Activated CD4-positive, CD25-positive, alpha-beta regulatory T cell treated with anti-CD3 and anti-CD28 coated beads, Interleukin-2, amount 50 U/mL, for 16 hours (primary cell): ENCODE measurements around the gene HLCS.

Experiments used
- DNase-seq: peaks from one replicate; pipeline ENCODE4 v3.0.0-alpha.2; 2020; ENCODE audit warnings: low read depth, low spot score

Gene HLCS

DNA sequence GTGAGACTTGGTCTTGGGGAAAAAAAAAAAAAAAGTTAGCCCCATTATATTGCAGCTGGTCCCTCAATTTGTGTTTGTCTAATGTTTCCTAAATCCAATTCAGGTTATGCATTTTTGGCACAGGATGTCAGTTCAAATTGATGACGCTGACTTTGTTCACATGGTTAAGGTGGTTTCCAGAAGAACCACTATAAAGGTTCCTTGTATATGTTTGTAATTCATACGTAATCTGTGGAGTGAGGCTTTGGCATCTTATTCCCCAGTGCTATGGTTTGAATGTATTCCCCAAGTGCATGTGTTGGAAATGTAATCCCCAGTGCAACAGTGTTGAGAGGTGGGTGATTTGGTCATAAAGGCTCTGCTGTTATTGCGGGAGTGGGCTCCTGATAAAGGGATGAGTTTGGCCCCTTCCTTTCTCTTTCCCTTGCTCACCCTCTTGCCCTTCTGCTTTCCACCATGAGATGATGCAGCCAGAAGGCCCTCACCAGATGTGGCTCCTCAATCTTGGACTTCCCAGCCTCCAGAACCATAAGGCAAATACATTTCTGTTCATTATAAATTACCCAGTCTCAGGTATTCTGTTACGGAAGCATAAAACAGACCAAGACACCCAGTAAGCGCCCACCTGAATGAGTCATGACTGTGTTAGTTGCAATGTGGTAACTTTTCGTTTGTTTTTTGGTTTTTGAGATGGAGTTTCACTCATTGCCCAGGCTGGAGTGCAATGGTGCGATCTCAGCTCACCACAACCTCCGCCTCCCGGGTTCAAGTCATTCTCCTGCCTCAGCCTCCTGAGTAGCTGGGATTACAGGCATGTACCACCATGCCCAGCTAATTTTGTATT, 19.5 kb upstream of the HLCS start:
- DNase-seq: no peak

DNA sequence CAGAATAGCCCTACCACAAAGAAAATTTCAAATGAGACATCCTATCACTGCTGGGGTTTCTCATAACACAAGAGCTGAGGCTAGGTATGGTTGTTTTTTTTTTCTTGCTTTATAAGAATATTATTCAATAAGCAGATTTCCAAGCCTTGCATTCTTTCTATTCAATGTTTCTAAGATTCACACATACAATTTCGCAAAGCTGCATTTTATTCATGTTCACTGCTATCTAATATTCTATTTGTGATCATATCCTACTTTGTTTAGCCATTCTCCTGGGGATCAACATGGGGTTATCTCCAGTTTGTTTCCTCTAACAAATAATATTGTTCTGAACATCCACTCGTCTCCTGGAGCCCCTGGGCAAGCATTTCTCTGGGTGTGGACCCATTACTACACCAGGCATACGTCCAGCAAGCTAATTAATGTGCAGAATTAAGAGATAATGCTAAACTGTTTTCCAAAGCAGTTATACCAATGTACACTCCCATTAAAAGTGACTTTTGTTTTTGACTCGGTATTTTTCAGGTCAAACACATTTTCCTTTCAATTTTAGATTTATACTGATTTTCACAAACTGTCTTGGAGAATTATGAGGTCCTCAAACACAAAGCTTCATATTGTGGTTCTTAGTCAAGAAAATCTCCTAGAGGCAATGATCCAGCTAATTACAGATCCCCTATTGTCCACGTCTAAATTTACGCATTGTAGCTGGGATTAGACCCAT, 15.7 kb upstream of the HLCS start:
- DNase-seq: no peak

DNA sequence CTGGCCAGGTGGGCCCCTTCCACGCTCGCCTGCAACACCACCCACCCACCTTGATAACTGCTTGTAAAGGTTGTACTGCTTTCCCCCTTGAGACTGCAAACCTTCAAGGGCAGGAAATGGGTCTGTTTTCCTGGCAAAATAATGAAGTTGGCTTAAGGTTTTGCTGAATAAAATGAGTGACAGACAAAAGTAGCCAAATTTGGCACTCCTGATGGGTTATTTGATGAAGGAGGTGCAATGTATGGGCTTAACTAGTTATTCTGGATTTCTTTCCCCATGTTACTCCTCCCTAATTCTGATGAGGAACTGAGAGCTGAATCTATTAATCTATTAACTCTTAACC, 14.6 kb upstream of the HLCS start:
- no peak for DNase-seq

DNA sequence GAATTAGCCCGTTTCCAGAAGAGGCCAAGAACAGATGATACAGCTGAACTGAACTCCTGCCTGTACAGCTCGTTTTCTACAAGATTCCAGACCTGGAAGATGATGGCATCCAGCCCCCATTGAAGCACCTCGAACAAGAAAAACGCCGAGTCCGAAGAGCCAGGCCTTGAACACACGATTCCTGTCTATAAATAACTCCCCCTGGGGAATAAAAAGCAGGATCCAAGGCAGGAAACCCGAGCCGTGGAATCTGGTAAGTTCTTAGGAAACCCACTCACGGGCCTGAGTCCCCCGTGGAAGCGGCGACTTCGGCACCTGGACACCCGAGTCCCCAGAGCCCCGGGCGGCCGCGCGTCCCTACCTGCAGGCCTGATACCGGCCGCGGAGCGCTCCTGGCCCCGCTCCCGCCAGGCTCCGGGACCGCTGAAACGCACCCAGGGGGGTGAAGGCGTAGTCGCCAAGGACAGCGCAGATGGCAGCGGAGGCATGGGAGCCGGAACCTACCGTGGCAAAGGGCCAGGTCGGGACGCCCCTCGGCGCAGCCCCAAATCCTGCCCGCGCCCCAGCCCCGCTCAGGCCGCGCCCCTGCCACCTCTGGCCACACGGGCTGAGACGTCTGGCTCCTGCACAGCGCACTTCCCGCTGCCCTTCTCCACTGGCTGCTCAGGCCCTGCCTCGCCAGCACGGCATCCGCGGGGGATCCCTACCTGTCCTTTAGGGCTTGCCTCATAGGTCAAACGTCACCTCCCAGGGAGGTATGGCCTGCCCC, 14.0 kb upstream of the HLCS start:
- no peak for DNase-seq

DNA sequence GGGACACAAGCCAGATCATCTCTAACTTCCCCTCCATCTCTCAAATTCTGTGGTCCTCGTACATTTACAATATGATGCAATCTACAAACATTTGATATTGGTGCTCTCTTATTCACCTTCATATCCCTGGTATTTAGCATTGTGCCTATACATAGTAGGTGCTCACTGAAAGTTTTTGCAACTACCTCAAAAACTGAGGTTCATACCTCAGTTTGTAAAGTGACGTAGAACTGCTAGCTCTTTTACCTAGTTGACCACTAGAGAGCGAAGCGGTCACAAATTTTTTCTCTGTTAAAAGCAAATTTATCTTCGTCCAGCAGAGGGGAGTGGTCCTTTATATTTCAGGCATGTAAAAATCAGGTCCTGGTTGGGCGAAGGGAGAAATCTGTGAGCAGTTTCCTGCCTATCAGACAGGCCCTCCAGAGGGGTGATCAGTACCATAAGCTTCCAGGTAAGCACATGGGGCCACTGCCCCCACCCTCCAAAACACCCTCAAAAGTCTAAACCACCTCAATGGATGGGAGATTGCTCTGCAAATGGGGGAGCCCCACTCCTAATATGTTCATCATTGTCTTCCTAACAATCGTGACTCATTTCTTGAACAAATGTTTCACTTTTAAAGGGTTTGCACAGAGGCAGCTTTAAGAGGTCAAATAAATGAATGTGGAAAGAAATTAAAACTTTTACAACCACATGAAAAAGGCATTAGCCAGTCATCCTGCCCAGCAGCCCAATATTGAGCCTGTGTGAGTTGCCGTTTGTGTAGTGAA, 10.6 kb upstream of the HLCS start:
- DNase-seq: no peak

DNA sequence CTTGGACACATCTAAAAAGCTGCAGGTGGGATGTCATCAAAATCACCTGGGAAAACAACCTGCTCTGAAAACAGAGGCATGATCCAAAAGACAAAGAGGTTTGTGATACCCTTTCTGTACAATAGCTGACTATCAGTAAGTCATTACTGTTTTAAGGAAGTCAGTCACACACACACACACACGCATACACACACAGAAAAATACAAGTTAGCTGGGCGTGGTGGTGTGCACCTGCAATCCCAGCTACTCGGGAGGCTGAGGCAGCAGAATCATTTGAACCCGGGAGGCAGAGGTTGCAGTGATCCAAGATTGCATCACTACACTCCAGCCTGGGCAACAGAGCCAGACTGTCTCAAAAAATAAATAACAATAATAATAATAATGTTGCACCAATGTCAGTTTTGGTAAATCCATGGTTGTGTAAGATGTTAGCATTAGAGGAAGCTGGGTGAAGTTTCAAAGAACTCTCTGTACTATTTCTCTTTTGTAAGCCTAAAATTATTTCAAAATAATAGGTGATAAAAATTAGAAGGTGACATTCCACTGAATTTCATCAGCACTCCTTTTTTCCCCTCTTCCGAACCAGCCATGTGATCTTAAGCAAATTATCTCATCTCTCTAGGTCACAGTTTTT, 9.9 kb upstream of the HLCS start:
- DNase-seq: no peak

DNA sequence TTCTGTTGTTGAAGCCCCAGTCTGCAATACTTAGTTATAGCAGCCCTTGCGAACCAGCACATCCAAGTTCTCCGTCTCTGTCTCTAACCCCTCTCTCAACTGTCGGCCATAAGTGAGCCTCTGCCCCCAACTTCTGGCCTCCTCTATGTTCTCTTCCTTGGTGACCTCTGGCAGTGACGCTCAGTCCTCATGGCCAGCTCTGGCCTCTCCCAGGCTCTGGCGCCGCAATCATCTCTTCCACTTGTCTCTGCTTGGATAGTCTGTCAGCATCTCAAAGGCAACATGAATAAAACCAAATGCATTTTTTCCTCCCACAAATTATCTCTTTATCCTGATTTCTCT, 8.4 kb upstream of the HLCS start:
- DNase-seq: no peak

DNA sequence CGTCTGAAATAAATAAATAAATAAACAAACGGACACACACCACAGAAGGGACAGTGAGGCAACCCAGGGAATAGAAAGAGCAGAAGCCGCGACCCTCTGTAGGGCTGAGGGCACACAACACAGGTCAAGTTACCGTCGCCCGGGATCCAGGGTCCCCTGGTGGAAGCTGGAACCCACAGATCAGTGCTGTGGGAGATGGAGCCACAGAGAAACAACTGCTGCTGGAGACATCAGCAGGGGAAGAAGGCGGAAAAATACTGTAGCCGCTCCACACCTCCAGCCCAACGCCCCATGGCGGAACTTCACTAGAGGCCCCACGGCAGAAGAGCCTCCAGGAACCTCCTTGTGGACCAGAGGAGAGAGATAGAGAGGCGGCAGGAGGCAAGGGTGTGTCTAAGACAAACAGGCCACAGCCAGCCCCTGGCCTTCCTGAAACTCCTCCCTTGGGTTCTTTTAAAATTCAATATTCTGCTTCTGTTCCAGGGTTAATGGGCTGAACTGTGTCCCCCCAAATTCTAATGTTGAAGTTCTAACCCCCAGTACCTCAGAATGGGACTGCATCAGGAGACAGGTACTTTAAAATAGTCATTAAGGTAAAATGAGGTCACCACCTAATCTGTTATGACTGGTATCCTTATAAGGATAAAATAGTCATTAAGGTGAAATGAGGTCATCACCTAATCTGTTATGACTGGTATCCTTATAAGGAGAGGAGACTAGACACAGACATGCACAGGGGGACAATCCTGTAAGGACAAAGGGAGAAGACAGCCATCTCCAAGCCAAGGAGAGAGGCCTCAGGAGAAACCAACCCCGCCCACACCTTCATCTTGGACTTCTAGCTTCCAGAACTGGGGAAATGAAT, 7.7 kb upstream of the HLCS start:
- no peak for DNase-seq

DNA sequence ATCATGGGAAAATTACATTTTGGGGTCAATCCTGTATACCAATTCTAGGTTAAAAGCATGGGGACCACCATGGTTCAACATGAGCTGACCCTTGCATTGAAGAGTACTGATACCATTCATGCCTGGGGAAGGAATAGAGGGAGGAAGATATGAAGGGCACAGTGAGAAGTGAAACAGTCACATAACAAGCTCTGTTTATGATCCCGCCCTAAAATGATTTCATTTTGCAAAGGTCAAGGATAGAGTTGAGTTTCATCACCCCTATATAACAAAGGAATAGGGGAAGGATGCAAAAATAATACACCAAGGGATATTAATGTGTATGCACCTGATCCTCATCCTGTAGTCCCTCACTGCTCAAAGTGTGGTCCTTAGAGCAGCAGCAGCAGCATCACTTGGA, 2.5 kb upstream of the HLCS start:
- DNase-seq: no peak

DNA sequence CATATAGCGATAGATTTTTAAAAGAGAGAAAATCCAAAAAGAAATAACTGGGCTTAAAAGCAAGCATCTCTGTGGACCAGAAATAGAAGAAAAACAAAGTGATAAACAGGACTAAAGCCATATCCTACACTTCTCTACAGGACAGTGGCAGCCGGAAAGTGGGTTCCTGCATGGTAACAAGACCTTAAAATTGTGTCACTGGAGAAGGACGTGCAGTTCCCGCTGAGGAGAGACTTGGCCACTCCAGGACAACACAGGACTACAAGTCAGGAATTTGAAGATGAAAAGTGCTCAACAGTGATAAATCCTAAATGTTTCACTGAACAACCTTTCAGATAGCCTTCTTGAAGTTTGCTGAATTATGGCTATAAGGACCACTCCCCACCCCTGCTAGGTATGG, 1.9 kb upstream of the HLCS start:
- DNase-seq: no peak

DNA sequence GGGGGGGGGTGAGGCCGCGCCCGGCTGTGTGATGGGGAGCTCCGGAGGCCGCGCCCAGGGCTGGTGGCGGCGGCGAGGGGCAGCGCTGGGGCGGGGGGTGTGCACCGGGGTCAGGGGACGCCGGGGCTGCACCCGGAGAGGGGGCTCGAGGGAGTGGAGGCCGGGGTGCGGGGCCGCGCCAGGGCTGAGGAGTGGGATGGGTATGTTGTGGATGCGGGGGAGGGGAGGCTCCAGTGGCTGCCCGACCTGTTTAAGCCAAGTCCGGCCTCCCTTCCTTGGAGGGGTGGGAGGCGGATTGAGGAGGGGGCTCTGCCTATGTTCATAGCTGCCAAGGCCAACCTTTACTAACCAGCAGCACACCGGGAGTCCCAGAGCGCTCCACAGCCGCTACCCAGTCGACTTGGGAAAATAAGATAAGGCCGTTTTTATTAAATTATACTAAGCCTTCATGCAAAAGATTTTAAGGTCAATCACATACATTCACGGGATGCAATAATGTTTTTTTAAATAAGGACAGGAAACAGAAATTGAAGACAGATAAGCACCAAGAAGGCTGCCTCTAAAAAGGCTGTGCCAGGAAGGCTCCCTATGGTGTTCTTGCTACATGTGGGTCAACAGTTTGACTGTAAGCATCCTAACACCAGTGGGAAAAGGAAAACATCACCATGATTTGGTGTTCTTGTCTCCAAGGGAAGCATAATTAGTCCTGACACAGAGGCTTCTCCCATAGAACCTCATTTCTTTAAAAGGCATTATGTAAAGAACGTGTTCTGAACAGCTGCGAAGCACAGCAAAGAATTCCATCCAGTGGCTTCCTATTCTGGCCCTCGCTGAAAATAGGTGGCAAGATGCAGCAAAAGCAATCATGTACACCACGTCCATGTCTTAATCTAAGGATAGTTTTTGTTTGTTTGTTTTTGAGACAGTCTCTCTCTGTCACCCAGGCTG, 626 bp upstream of the HLCS start:
- DNase-seq: no peak

DNA sequence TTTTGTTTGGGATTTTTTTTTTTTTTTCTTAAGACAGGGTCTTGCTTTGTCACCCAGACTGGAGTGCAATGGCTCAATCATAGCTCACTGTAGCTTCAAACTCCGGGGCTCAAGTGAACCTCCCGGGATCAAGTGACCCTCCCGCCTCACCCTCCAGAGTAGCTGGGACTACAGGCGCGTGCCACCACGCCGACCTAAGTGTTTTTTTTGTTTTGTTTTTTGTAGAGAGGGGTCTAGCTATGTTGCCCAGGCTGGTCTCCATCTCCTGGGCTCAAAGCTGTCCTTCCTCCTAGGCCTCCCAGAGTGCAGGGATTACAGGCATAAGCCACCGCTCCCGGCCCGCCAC, 776 bp downstream of the HLCS start:
- no peak for DNase-seq

DNA sequence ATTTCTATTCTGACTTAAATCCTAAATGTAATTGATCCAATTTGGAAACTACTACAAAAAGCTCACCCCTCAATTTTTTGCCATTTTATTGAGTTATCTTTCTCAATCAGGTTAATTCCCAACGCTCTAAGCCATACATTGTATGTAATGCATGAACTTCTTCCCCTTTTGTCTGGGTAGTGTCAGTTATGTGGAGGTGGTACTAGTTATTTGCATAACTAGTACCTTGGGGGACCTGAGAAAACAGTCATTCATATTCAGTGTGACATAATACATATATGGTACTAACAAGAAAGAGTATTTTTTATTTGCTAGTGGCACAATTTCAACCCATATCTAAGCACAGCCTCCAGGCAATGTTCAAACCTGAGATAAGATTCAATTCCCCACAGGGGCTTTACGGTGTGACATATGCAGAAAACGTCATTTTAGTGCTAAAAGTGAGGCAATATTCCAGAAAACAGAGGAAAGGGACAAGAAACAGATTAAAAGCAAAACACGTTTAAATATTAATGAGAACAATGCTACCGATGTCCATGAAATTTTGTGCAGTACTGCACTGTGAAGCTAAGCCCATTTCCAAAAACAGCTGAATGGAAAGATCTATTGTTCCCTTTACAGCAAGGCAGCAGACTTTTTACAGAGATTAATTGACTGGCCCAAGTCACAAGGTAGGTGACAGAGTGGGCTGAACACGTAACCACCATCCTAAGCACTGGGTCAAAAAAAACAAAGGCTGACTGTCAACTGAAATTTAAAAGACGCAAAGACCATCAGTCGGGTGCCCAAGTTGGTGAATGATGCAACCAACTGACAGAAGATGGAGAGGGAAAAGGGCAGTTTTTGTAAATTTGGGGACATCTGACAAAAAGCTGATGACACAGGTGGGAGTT, 1.4 kb downstream of the HLCS start:
- no peak for DNase-seq

DNA sequence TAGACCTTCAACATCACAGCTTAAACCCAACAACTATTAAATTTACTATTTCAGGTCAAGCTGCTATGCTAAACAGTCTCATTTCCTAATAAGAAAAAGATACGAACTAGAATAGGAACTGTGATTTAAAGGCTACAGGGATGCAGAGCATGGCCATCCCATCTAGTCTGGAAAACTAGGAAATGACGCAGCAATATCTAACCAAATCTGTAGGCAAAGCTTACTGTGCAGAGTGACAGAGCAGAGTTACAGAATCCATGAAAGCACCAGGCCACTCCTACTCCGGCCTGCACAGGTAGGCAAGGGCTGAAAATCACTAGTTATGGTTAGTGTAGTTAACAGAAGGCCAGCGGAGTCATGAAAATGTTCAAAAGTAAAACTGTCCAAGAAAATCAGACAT, 2.1 kb downstream of the HLCS start:
- no peak for DNase-seq

DNA sequence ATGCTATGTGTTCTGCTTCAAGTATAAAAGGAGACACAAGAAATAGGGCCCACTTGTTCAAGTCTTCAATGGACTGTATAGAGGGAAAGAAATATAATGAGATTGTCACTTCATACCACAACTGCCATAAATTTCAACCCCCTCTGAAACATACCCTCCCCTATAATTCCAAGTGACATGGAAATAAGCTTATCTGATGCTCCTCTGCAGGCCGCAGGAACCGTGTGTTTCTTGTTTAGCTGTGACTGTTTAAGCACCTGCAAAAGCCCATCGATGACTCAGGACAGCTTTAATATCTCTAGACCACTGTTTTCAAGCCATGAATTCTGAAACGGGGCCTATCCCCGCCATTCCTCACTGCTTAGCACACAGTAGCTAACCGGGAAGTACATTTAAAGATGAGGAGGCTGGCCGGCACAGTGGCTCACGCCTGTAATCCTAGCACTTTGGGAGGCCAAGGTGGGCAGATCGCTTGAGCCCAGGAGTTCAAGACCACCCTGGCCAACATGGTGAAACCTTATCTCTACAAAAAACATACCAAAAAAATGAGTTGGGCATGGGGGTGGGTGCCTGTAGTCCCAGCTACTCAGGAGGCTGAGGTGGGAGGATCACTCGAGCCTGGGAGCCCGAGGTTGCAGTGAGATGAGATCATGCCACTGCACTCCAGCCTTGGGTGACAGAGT, 4.2 kb downstream of the HLCS start:
- DNase-seq: no peak

DNA sequence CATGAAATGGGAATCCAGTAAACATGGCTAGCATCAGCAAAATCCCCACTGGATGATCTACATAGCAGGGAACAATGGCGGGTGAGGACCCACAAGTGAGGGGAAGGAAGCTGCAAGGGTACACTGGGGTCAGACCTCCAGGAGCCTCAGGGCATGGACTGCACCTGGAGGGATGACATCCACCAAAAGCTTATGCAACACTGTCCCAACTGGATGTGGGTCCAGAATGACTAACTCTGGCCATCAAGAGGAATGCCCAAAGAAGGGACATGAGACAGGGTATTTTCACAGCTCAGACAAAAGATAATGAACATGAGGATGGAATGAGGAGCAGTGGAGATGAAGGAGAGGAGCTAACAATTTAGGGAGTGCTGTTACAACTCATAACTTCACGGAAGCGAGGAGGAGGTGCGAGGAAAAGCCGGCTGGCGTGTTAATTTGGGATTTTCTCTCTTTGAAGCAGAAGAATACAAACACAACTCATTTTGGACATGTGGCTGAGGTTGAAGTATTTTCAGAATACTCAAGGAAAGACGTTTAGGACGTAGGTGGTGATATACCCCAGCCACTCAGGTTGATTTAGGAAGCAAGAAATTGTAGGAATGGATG, 5.7 kb downstream of the HLCS start:
- DNase-seq: no peak

DNA sequence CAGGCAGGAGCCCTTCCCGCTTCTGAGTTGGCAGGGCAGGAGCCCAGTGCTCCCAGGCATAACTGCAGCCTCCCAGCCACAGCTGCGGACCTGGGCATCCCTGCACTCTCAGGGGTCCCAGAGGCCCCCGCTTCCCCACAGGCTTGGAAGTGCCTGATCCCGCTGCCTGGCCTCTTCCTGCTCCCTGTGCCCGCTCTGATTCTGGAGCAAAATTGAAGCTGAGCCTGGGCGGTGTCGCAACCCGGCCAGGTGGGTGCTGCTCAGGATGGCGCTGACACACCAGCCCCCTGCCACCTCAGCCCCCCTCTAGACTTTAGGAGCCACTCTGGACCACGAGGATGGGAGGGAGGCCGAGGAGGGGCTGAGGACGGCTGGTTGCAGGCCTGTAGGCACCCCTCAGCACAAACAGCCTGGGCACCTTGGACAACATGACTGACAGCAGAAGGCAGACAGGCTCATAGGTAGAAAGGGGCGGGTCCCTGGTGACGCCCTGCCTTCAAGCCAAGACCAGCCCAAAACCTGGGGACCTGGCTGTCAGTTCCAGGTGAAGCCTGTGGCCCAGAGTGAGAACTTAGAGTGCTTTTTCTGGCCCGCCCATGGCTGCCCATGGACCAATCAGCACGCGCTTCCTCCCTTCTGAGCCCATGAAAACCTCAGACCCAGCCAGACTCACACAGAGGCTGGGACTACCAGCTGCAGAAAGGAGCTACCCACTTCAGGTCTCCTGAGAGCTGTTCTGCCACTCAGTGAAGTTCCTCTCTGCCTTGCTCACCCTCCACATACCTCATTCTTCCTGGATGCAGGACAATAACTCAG, 7.2 kb downstream of the HLCS start:
- DNase-seq: no peak
